GM18499 (cell line): ENCODE data around the gene BTRC.
A peak's percentile ranks its signal among the peaks of the same experiment; 100 is the strongest.
"Not testable (repeated sequence)": the region's sequence is repeated elsewhere in the genome, so short reads cannot be mapped to it uniquely, and the experiment has no call there.

ENCODE experiments used
- ATAC-seq: cut with Tn5 transposase; IDR thresholded peaks from one replicate; pipeline ENCODE4 v1.9.1; 2021; ENCODE audit warnings: moderate number of reproducible peaks; ENCODE audit not compliant: insufficient read depth, unreplicated experiment

The BTRC gene

GRCh38 chr10:101341438-101341837, 12.5 kb upstream of the BTRC start:
- ATAC-seq, result no peak

GRCh38 chr10:101346177-101346576, 7.8 kb upstream of the BTRC start:
- ATAC-seq, result no peak

GRCh38 chr10:101351017-101351416, 2.9 kb upstream of the BTRC start:
- no peak for ATAC-seq

GRCh38 chr10:101351477-101351876, 2.5 kb upstream of the BTRC start:
- ATAC-seq, result no peak

- not testable (repeated sequence) for ATAC-seq
These were observed 1.1 kb upstream of the BTRC start for GRCh38 chr10:101352857-101353256.

GRCh38 chr10:101354328-101355071, 535 bp downstream of the BTRC start:
- peak; percentile 18 for ATAC-seq

GRCh38 chr10:101355072-101355706, 1.2 kb downstream of the BTRC start:
- no peak for ATAC-seq

GRCh38 chr10:101356132-101356531, 2.2 kb downstream of the BTRC start:
- no peak for ATAC-seq

- ATAC-seq, result no peak
These were observed 4.0 kb downstream of the BTRC start for GRCh38 chr10:101357958-101358357.

GRCh38 chr10:101358706-101359300, 4.8 kb downstream of the BTRC start:
- ATAC-seq, result no peak

- ATAC-seq, result not testable (repeated sequence)
These were observed 6.1 kb downstream of the BTRC start for GRCh38 chr10:101360090-101360489.

GRCh38 chr10:101360841-101361240, 6.9 kb downstream of the BTRC start:
- not testable (repeated sequence) for ATAC-seq

GRCh38 chr10:101363850-101364400, 10.0 kb downstream of the BTRC start:
- ATAC-seq, result no peak

GRCh38 chr10:101364721-101365120, 10.8 kb downstream of the BTRC start:
- ATAC-seq, result no peak

- no peak for ATAC-seq
These were observed 13.8 kb downstream of the BTRC start for GRCh38 chr10:101367569-101368453.

GRCh38 chr10:101373063-101373462, 19.1 kb downstream of the BTRC start:
- no peak for ATAC-seq

- ATAC-seq, result not testable (repeated sequence)
These were observed 20.0 kb downstream of the BTRC start for GRCh38 chr10:101373993-101374392.

GRCh38 chr10:101375076-101375475, 21.1 kb downstream of the BTRC start:
- no peak for ATAC-seq

GRCh38 chr10:101379663-101380352, 25.8 kb downstream of the BTRC start:
- no peak for ATAC-seq
